Mucosa of stomach (tissue), 1 donor: ENCODE data around the gene DNAL1.

ENCODE experiments used
- H3K27me3 ChIP-seq: one replicate; pipeline ENCODE4 v1.7.0; 2013; ENCODE audit warnings: mild to moderate bottlenecking, low read length; ENCODE audit not compliant: control insufficient read depth, insufficient read depth
- H3K36me3 ChIP-seq: one replicate; pipeline ENCODE4 v1.7.0; 2013; ENCODE audit warnings: low read length; ENCODE audit not compliant: control insufficient read depth, insufficient read depth
- H3K4me1 ChIP-seq: one replicate; pipeline ENCODE4 v1.7.0; 2013; ENCODE audit warnings: mild to moderate bottlenecking, low read length; ENCODE audit not compliant: control insufficient read depth, insufficient read depth
- H3K4me3 ChIP-seq: one replicate; pipeline ENCODE4 v1.7.0; 2013; ENCODE audit warnings: low read length
- H3K9ac ChIP-seq: one replicate; pipeline ENCODE4 v1.7.0; 2013; ENCODE audit warnings: mild to moderate bottlenecking, low read length, moderate library complexity
- H3K9me3 ChIP-seq: one replicate; pipeline ENCODE4 v1.7.0; 2013; ENCODE audit warnings: mild to moderate bottlenecking, low read length, moderate library complexity; ENCODE audit not compliant: control insufficient read depth
- donor health status: Pancreatic carcinoma.

Gene DNAL1

GRCh38 chr14:73736842-73737241, 92.1 kb downstream of the DNAL1 start:
- H3K36me3 ChIP-seq = peaks cover 17% of the 10 kb centered on the region
- no peak overlapping the region for H3K4me3 ChIP-seq
- H3K27me3 ChIP-seq = no peaks in the 10 kb centered on the region
- no peak overlapping the region for H3K9ac ChIP-seq
- H3K9me3 ChIP-seq = no peaks in the 10 kb centered on the region
- H3K4me1 ChIP-seq = peaks cover 39% of the 10 kb centered on the region

- Histone ChIP-seq H3K27me3 (no peaks in the 10 kb centered on the region), H3K4me3 (no peak overlapping the region), H3K9me3 (no peaks in the 10 kb centered on the region), H3K36me3 (peaks cover 17% of the 10 kb centered on the region), H3K9ac (no peak overlapping the region), H3K4me1 (peaks cover 53% of the 10 kb centered on the region)
Observed at GRCh38 chr14:73738518-73739173, 93.9 kb downstream of the DNAL1 start.

GRCh38 chr14:73739174-73739898, 94.5 kb downstream of the DNAL1 start:
- Histone ChIP-seq H3K9me3 (no peaks in the 10 kb centered on the region), H3K36me3 (peaks cover 15% of the 10 kb centered on the region), H3K27me3 (no peaks in the 10 kb centered on the region), H3K4me3 (no peak overlapping the region), H3K9ac (peak overlapping the region; percentile 62), H3K4me1 (peaks cover 60% of the 10 kb centered on the region)

- Histone ChIP-seq H3K4me3 (no peak overlapping the region), H3K9ac (peak overlapping the region; percentile 62), H3K4me1 (peaks cover 67% of the 10 kb centered on the region)
Observed at GRCh38 chr14:73739899-73740617, 95.3 kb downstream of the DNAL1 start.

GRCh38 chr14:73740618-73741326, 96.0 kb downstream of the DNAL1 start:
- Histone ChIP-seq H3K36me3 (peaks cover 11% of the 10 kb centered on the region), H3K27me3 (no peaks in the 10 kb centered on the region), H3K9me3 (no peaks in the 10 kb centered on the region), H3K9ac (peak overlapping the region; percentile 62), H3K4me3 (no peak overlapping the region), H3K4me1 (peaks cover 74% of the 10 kb centered on the region)

More at GRCh38 chr14:73739899-73740617, 95.3 kb downstream of the DNAL1 start:
- Histone ChIP-seq H3K36me3 (peaks cover 11% of the 10 kb centered on the region), H3K9me3 (no peaks in the 10 kb centered on the region), H3K27me3 (no peaks in the 10 kb centered on the region)

GRCh38 chr14:73741386-73741875, 96.6 kb downstream of the DNAL1 start:
- H3K4me3 ChIP-seq = no peak overlapping the region
- peaks cover 81% of the 10 kb centered on the region for H3K4me1 ChIP-seq
- no peaks in the 10 kb centered on the region for H3K27me3 ChIP-seq
- H3K9ac ChIP-seq = peak overlapping the region; percentile 62
- H3K36me3 ChIP-seq = peaks cover 11% of the 10 kb centered on the region
- H3K9me3 ChIP-seq = no peaks in the 10 kb centered on the region

- Histone ChIP-seq H3K9ac (peak overlapping the region; percentile 62), H3K9me3 (no peaks in the 10 kb centered on the region), H3K27me3 (no peaks in the 10 kb centered on the region), H3K4me3 (no peak overlapping the region), H3K36me3 (peaks cover 11% of the 10 kb centered on the region), H3K4me1 (peaks cover 87% of the 10 kb centered on the region)
Observed at GRCh38 chr14:73741876-73742519, 97.2 kb downstream of the DNAL1 start.

- no peaks in the 10 kb centered on the region for H3K9me3 ChIP-seq
- H3K4me1 ChIP-seq = peaks cover 93% of the 10 kb centered on the region
- H3K9ac ChIP-seq = peak overlapping the region; percentile 62
- no peak overlapping the region for H3K4me3 ChIP-seq
- peaks cover 11% of the 10 kb centered on the region for H3K36me3 ChIP-seq
- H3K27me3 ChIP-seq = no peaks in the 10 kb centered on the region
Observed at GRCh38 chr14:73742520-73743238, 97.9 kb downstream of the DNAL1 start.

GRCh38 chr14:73743431-73743931, 98.7 kb downstream of the DNAL1 start:
- Histone ChIP-seq H3K4me1 (peaks cover 97% of the 10 kb centered on the region), H3K36me3 (peaks cover 9% of the 10 kb centered on the region), H3K4me3 (no peak overlapping the region), H3K9me3 (no peaks in the 10 kb centered on the region), H3K9ac (peak overlapping the region; percentile 40), H3K27me3 (no peaks in the 10 kb centered on the region)

- Histone ChIP-seq H3K9me3 (no peaks in the 10 kb centered on the region), H3K36me3 (peaks cover under 1% of the 10 kb centered on the region), H3K4me3 (no peak overlapping the region), H3K4me1 (peaks cover 97% of the 10 kb centered on the region), H3K27me3 (no peaks in the 10 kb centered on the region), H3K9ac (peak overlapping the region; percentile 40)
Observed at GRCh38 chr14:73744175-73744867, 99.5 kb downstream of the DNAL1 start.
